SK-N-SH treated with all-trans-retinoic acid at 6 μM for 48 hours (cell line): ENCODE results near the gene RXFP4.

Source experiments
- ATAC-seq: fragments of 200-7000 bp; cut with Tn5 transposase; 3 replicates; pipeline ENCODE4 v1.9.1; 2020; ENCODE audit warnings: mild to moderate bottlenecking, moderate library complexity
- ARNTL ChIP-seq: fragments of 450-650 bp; formaldehyde crosslinking; IDR thresholded peaks from 2 replicates; pipeline ENCODE4 v1.5.0; 2020; ENCODE audit warnings: low read depth, mild to moderate bottlenecking, moderate library complexity, borderline replicate concordance
- BACH2 ChIP-seq: fragments of 250-450 bp; sonication (Bioruptor Pico); IDR thresholded peaks from 2 replicates; pipeline ENCODE4 v1.9.0; 2021; ENCODE audit warnings: mild to moderate bottlenecking, borderline replicate concordance
- CSDC2 ChIP-seq: fragments of 250-450 bp; sonication (Bioruptor Pico); IDR thresholded peaks from 2 replicates; pipeline ENCODE4 v1.5.0; 2020; ENCODE audit warnings: mild to moderate bottlenecking, moderate library complexity
- GLIS3 ChIP-seq: fragments of 250-450 bp; sonication (Bioruptor Pico); IDR thresholded peaks from 2 replicates; pipeline ENCODE4 v1.5.0; 2020; ENCODE audit warnings: mild to moderate bottlenecking, moderate library complexity
- OSR1 ChIP-seq: fragments of 250-450 bp; sonication (Bioruptor Pico); IDR thresholded peaks from 2 replicates; pipeline ENCODE4 v1.8.0; 2022; ENCODE audit warnings: moderate library complexity, mild to moderate bottlenecking, inconsistent platforms
- PPARA ChIP-seq: fragments of 250-450 bp; sonication (Bioruptor Pico); IDR thresholded peaks from 2 replicates; pipeline ENCODE4 v1.5.0; 2020; ENCODE audit warnings: mild to moderate bottlenecking, borderline replicate concordance
- SNAI2 ChIP-seq: fragments of 250-450 bp; sonication (Bioruptor Pico); IDR thresholded peaks from 2 replicates; pipeline ENCODE4 v1.5.0; 2020; ENCODE audit warnings: mild to moderate bottlenecking, moderate library complexity
- TCF4 ChIP-seq: fragments of 250-450 bp; sonication (Bioruptor Pico); IDR thresholded peaks from 2 replicates; pipeline ENCODE4 v1.8.0; 2021; ENCODE audit warnings: mild to moderate bottlenecking, moderate library complexity, borderline replicate concordance
- TOX ChIP-seq: fragments of 250-450 bp; sonication (Bioruptor Pico); IDR thresholded peaks from 2 replicates; pipeline ENCODE4 v1.8.0; 2021; ENCODE audit warnings: mild to moderate bottlenecking, moderate library complexity, borderline replicate concordance
- ZC3H10 ChIP-seq: fragments of 250-450 bp; sonication (Bioruptor Pico); IDR thresholded peaks from 2 replicates; pipeline ENCODE4 v1.5.1; 2021; ENCODE audit warnings: mild to moderate bottlenecking, moderate library complexity
- ZFP3 ChIP-seq: fragments of 250-450 bp; sonication (Bioruptor Pico); IDR thresholded peaks from 2 replicates; pipeline ENCODE4 v1.5.0; 2020; ENCODE audit warnings: mild to moderate bottlenecking, moderate library complexity
- ZFP30 ChIP-seq: fragments of 450-650 bp; formaldehyde crosslinking; IDR thresholded peaks from 2 replicates; pipeline ENCODE4 v1.5.0; 2022; ENCODE audit warnings: mild to moderate bottlenecking, moderate library complexity
- ZNF70 ChIP-seq: fragments of 450-650 bp; formaldehyde crosslinking; IDR thresholded peaks from 2 replicates; pipeline ENCODE4 v1.5.0; 2020; ENCODE audit warnings: mild to moderate bottlenecking, moderate library complexity
- ZNF8 ChIP-seq: fragments of 450-650 bp; formaldehyde crosslinking; IDR thresholded peaks from 2 replicates; pipeline ENCODE4 v1.5.0; 2020; ENCODE audit warnings: mild to moderate bottlenecking, moderate library complexity
- TF ChIP-seq, protein P1 (sequence below): fragments of 250-450 bp; sonication (Bioruptor Pico); IDR thresholded peaks from 2 replicates; pipeline ENCODE4 v1.8.0; 2021; ENCODE audit warnings: low read depth, mild to moderate bottlenecking, moderate library complexity, borderline replicate concordance
- TF ChIP-seq, protein P2 (sequence below): fragments of 250-450 bp; sonication (Bioruptor Pico); IDR thresholded peaks from 2 replicates; pipeline ENCODE4 v1.8.0; 2020; ENCODE audit warnings: mild to moderate bottlenecking, moderate library complexity, borderline replicate concordance
- TF ChIP-seq, protein P3 (sequence below): fragments of 250-450 bp; sonication (Bioruptor Pico); IDR thresholded peaks from 2 replicates; pipeline ENCODE4 v1.5.0; 2020; ENCODE audit warnings: mild to moderate bottlenecking, moderate library complexity
- TF ChIP-seq, protein P4 (sequence below): fragments of 250-450 bp; sonication (Bioruptor Pico); IDR thresholded peaks from 2 replicates; pipeline ENCODE4 v1.5.1; 2020; ENCODE audit warnings: low read depth, mild to moderate bottlenecking, moderate library complexity
- TF ChIP-seq, protein P5 (sequence below): fragments of 250-450 bp; sonication (Bioruptor Pico); IDR thresholded peaks from 2 replicates; pipeline ENCODE4 v1.5.1; 2021; ENCODE audit warnings: mild to moderate bottlenecking, moderate library complexity

RXFP4 gene

DNA sequence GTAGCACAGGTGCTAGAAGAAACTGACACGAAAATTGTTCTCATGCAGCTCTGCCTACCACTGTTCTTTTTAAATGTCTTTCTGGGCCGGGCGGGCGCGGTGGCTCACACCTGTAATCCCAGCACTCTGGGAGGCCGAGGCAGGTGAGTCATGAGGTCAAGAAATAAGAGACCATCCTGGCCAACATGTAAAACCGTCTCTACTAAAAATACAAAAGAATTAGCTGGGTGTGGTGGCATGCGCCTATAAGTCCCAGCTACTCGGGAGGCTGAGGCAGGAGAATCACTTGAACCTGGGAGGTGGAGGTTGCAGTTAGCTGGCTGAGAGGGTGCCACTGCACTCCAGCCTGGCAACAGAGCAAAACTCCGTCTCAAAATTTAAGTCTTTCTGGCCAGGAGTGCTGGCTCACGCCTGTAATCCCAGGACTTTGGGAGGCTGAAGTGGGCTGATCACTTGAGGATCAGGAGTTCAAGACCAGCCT is 29.3 kb upstream of the RXFP4 start:
- ATAC-seq, result no peak
- TF ChIP-seq ZNF70 (CRISPR knock-in tag), result no peak
- no peak for TF ChIP-seq ZNF8 (CRISPR knock-in tag)
- no peak for TF ChIP-seq TOX (CRISPR knock-in tag)
- no peak for TF ChIP-seq BACH2 (CRISPR knock-in tag)
- TF ChIP-seq ZC3H10 (CRISPR knock-in tag), result no peak
- TF ChIP-seq, protein P1, sequence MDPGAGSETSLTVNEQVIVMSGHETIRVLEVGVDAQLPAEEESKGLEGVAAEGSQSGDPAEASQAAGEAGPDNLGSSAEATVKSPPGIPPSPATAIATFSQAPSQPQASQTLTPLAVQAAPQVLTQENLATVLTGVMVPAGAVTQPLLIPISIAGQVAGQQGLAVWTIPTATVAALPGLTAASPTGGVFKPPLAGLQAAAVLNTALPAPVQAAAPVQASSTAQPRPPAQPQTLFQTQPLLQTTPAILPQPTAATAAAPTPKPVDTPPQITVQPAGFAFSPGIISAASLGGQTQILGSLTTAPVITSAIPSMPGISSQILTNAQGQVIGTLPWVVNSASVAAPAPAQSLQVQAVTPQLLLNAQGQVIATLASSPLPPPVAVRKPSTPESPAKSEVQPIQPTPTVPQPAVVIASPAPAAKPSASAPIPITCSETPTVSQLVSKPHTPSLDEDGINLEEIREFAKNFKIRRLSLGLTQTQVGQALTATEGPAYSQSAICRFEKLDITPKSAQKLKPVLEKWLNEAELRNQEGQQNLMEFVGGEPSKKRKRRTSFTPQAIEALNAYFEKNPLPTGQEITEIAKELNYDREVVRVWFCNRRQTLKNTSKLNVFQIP (CRISPR knock-in tag), result no peak
- TF ChIP-seq OSR1 (CRISPR knock-in tag), result no peak
- TF ChIP-seq SNAI2, result no peak

DNA sequence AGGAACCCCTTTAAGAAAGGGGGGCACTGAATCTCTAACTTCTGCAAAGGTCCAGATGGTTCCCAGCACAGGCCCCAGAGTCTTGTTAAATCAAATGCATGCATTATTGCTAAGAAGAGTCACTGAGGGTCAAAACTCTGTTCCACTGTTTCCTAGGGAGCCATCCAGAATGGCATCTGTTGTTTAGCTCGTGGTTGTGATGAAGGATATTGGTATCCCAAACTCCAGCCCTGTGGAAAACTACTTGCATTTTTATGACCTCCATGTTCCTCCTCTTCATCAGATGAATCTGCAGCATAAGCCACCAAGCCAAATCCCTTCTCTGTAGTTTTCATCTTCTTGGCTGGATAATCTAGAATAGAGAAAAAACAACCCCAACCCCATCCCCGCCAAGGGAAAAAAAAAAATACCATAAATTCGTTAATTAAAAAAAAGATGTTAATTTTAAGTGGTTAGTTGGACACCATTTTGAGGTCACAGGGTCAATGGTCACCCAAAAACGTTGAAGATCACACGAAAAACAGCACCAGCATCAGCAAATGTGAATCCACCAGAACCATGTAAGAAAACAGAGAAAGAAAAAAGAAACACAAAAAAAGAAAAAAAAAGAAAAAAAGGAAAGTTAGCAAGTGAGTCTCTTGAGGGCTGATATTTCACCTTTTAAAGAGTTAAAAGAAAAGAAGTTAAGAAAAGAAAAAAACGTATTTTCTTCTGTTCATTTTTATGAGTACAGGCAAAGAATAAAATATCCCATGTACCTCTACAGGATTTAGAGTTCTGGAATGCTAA is 27.3 kb upstream of the RXFP4 start:
- no peak for ATAC-seq
- TF ChIP-seq PPARA (CRISPR knock-in tag), result no peak
- TF ChIP-seq TOX (CRISPR knock-in tag), result no peak
- TF ChIP-seq ZC3H10 (CRISPR knock-in tag), result no peak
- no peak for TF ChIP-seq TCF4 (CRISPR knock-in tag)
- TF ChIP-seq ZNF70 (CRISPR knock-in tag), result no peak
- TF ChIP-seq, protein P1 (CRISPR knock-in tag), result no peak
- no peak for TF ChIP-seq BACH2 (CRISPR knock-in tag)
- TF ChIP-seq ZFP3, result no peak
- TF ChIP-seq, protein P2, sequence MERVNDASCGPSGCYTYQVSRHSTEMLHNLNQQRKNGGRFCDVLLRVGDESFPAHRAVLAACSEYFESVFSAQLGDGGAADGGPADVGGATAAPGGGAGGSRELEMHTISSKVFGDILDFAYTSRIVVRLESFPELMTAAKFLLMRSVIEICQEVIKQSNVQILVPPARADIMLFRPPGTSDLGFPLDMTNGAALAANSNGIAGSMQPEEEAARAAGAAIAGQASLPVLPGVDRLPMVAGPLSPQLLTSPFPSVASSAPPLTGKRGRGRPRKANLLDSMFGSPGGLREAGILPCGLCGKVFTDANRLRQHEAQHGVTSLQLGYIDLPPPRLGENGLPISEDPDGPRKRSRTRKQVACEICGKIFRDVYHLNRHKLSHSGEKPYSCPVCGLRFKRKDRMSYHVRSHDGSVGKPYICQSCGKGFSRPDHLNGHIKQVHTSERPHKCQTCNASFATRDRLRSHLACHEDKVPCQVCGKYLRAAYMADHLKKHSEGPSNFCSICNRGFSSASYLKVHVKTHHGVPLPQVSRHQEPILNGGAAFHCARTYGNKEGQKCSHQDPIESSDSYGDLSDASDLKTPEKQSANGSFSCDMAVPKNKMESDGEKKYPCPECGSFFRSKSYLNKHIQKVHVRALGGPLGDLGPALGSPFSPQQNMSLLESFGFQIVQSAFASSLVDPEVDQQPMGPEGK (CRISPR knock-in tag), result no peak
- TF ChIP-seq ARNTL (CRISPR knock-in tag), result no peak
- no peak for TF ChIP-seq GLIS3 (CRISPR knock-in tag)
- TF ChIP-seq, all 23 proteins: peak for 0

DNA sequence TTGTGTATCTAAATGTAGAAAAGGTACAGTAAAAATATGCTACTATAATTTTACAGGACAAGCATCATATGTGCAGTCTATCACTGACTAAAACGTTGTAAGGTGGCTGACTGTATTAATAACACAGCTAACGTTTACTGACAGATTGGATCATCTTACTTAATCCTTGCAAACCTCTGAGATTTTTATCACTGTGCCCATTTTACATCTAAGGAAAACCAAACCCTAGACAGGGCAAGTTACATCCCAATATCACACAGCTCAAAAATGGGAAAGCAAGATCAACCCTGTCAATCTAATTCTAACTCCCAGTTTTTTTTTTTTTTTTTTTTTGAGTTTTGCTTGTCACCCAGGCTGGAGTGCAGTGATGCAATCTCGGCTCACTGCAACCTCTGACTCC is 22.8 kb upstream of the RXFP4 start:
- TF ChIP-seq GLIS3 (CRISPR knock-in tag), result no peak
- TF ChIP-seq ARNTL (CRISPR knock-in tag), result no peak
- no peak for TF ChIP-seq SNAI2
- TF ChIP-seq, protein P3, sequence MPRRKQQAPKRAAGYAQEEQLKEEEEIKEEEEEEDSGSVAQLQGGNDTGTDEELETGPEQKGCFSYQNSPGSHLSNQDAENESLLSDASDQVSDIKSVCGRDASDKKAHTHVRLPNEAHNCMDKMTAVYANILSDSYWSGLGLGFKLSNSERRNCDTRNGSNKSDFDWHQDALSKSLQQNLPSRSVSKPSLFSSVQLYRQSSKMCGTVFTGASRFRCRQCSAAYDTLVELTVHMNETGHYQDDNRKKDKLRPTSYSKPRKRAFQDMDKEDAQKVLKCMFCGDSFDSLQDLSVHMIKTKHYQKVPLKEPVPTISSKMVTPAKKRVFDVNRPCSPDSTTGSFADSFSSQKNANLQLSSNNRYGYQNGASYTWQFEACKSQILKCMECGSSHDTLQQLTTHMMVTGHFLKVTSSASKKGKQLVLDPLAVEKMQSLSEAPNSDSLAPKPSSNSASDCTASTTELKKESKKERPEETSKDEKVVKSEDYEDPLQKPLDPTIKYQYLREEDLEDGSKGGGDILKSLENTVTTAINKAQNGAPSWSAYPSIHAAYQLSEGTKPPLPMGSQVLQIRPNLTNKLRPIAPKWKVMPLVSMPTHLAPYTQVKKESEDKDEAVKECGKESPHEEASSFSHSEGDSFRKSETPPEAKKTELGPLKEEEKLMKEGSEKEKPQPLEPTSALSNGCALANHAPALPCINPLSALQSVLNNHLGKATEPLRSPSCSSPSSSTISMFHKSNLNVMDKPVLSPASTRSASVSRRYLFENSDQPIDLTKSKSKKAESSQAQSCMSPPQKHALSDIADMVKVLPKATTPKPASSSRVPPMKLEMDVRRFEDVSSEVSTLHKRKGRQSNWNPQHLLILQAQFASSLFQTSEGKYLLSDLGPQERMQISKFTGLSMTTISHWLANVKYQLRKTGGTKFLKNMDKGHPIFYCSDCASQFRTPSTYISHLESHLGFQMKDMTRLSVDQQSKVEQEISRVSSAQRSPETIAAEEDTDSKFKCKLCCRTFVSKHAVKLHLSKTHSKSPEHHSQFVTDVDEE (CRISPR knock-in tag), result no peak
- TF ChIP-seq, protein P4, sequence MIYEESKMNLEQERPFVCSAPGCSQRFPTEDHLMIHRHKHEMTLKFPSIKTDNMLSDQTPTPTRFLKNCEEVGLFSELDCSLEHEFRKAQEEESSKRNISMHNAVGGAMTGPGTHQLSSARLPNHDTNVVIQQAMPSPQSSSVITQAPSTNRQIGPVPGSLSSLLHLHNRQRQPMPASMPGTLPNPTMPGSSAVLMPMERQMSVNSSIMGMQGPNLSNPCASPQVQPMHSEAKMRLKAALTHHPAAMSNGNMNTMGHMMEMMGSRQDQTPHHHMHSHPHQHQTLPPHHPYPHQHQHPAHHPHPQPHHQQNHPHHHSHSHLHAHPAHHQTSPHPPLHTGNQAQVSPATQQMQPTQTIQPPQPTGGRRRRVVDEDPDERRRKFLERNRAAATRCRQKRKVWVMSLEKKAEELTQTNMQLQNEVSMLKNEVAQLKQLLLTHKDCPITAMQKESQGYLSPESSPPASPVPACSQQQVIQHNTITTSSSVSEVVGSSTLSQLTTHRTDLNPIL, result no peak
- no peak for ATAC-seq

DNA sequence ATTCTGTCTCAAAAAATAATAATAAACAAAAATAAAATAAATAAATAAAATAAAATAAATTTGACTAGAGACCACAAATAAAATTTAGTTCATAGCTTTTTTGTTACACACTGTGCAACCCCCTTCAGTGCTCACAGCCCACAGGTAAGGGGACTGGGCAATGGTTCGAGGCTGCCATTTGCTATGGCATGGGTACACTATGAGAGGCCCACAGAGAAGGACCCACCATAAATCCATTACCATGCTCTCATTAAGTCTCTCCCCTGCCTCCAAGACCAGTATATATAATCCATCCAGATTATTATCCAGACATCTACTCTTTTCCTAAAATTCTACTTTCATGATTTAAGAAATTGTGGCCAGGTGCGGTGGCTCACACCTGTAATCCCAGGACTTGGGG is 21.6 kb upstream of the RXFP4 start:
- no peak for ATAC-seq
- TF ChIP-seq ARNTL (CRISPR knock-in tag) (no peak), ZFP30 (no peak), ZC3H10 (CRISPR knock-in tag) (no peak), ZNF70 (CRISPR knock-in tag) (no peak), TOX (CRISPR knock-in tag) (no peak), OSR1 (CRISPR knock-in tag) (no peak), CSDC2 (CRISPR knock-in tag) (no peak)
- TF ChIP-seq, protein P5, sequence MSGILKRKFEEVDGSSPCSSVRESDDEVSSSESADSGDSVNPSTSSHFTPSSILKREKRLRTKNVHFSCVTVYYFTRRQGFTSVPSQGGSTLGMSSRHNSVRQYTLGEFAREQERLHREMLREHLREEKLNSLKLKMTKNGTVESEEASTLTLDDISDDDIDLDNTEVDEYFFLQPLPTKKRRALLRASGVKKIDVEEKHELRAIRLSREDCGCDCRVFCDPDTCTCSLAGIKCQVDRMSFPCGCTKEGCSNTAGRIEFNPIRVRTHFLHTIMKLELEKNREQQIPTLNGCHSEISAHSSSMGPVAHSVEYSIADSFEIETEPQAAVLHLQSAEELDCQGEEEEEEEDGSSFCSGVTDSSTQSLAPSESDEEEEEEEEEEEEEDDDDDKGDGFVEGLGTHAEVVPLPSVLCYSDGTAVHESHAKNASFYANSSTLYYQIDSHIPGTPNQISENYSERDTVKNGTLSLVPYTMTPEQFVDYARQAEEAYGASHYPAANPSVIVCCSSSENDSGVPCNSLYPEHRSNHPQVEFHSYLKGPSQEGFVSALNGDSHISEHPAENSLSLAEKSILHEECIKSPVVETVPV (CRISPR knock-in tag), result no peak
- TF ChIP-seq, protein P3 (CRISPR knock-in tag), result no peak
